AG09319 (cell line): Measurements from ENCODE around the gene NCOA5.

Source experiments
- DNase-seq: peaks from one replicate; pipeline ENCODE4 v3.0.0-alpha.2; 2010; ENCODE audit warnings: low read depth; ENCODE audit errors: extremely low read depth
- TF ChIP-seq, protein P1 (sequence below): IDR thresholded peaks from 2 replicates; pipeline ENCODE4 v1.5.1; 2011; ENCODE audit warnings: low read depth, mild to moderate bottlenecking, inconsistent platforms, low read length, moderate library complexity

Gene NCOA5

DNA sequence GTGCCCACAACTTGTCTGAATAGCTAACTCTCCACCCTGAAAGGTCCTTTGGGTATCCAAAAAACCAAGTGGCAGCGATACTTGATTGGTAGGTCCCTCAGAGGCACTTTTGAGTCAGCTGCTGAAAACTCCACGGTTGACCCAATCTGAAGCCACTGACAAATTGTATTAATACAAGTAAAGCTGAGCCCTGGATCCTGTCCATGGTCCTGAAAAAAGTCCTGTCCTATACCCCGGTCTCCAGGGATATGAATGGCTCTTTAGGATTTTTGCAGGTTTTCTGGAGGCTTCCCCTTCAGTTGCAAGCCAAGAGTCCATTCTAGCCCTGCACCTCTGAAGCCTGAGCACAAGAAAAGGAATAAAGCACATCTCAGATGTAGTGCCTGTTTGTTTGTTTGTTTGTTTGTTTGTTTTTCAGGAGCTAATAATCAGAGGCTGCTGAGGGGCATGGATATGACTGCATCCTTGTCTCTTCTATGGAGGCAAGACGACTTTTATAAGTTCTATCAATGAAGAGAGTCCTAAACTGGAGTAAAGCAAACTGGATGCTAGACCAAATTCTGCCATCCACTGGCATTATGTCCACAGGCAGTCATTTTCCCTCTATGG lies 62.4 kb downstream of the NCOA5 start:
- DNase-seq = peak; percentile 8
- TF ChIP-seq, protein P1, sequence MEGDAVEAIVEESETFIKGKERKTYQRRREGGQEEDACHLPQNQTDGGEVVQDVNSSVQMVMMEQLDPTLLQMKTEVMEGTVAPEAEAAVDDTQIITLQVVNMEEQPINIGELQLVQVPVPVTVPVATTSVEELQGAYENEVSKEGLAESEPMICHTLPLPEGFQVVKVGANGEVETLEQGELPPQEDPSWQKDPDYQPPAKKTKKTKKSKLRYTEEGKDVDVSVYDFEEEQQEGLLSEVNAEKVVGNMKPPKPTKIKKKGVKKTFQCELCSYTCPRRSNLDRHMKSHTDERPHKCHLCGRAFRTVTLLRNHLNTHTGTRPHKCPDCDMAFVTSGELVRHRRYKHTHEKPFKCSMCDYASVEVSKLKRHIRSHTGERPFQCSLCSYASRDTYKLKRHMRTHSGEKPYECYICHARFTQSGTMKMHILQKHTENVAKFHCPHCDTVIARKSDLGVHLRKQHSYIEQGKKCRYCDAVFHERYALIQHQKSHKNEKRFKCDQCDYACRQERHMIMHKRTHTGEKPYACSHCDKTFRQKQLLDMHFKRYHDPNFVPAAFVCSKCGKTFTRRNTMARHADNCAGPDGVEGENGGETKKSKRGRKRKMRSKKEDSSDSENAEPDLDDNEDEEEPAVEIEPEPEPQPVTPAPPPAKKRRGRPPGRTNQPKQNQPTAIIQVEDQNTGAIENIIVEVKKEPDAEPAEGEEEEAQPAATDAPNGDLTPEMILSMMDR = no peak

DNA sequence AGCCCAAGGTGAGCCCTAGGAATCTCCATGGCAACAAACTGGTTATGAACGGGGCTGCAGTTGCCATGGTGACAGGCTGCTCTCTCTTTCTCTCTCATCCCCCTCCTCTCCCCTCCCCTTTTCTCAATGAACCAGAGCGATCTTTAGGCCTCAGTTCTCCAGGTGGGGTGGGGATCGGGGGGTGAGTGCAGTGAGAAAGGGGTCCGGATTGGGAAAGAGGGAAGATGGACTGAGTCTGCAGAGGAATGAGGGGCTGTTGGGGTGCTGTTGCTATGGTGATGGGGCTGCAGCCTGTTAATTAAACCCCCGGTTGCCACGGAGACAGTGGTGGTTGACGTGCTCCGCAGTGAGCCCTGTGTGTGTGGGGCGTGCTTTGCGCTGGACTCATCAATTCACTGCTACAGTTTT lies 64.4 kb downstream of the NCOA5 start:
- TF ChIP-seq, protein P1 = no peak
- DNase-seq = no peak

DNA sequence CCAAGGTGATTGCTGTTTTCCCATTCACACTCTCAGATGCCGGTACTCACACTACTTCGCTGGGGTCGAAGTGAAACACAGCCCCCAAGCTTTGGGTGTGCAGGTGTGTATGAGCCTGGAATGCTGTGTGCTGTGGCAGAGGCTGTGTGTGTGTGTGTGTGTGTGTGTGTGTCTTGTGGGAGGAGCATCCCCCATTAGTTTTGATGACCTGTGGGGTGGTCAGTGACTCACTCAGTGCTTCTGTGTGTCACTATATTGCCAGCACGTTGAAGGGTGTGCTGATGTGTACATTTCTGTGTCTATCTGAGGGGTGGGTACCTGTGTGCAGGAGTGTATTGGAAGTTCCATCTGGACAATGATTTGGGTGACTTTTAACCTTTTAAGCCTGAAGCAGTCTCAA lies 65.8 kb downstream of the NCOA5 start:
- TF ChIP-seq, protein P1 = no peak

DNA sequence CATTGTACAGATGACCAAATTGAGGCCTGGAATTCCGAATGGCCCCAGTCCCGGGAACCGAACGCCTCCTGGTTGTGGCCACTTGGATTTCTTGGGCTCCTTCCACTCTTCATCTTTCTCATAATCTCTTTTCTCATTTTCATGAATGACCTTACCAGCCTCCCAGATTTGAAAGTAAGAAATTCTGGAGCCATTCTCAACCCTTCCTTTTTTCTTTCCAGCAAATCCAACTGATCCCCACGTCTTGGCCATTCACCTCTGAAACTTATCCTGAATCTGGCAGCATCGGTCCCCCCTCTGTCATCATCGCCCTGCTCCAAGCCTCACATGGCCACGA lies 66.6 kb downstream of the NCOA5 start:
- TF ChIP-seq, protein P1 = no peak
- DNase-seq = no peak

More for the DNA sequence above, 65.8 kb downstream of the NCOA5 start:
- no peak for DNase-seq

DNA sequence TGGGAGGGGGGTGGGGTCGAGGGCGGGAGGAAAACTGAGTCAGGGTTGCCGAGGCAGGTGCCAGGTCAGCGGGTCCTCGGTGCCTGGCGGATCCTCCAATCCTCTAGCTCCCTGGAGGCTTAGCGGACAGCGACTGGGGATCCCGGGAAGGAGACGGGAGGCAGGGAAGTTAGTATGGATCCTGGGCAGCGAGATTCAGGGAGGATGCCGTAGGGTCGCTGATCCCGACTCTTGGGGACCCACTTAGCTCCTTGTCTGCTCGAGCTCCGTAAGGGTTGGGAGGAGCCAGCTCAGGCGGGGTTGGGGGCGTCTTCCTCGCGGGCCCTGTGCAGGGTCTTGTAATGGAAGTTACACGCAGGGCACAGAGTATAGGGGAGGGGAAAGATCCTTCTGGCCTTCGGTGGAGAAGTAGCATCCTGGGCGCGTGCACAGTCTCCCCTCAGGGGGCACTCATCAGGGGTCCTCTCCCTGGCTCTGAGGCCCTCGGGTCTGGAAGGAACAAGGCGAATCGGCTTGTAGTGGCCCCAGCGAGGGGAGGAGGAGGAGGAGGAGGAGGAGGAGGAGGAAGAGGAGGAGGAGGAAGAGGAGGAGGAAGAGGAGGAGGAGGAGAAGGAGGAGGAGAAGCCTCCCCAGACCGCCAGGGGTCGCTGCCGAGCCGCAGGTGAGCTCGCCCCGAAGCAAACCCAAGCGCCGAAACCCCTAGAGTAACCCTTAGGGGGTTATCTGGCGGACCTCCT lies 67.2 kb downstream of the NCOA5 start:
- DNase-seq = no peak
- TF ChIP-seq, protein P1 = peak; percentile 64

DNA sequence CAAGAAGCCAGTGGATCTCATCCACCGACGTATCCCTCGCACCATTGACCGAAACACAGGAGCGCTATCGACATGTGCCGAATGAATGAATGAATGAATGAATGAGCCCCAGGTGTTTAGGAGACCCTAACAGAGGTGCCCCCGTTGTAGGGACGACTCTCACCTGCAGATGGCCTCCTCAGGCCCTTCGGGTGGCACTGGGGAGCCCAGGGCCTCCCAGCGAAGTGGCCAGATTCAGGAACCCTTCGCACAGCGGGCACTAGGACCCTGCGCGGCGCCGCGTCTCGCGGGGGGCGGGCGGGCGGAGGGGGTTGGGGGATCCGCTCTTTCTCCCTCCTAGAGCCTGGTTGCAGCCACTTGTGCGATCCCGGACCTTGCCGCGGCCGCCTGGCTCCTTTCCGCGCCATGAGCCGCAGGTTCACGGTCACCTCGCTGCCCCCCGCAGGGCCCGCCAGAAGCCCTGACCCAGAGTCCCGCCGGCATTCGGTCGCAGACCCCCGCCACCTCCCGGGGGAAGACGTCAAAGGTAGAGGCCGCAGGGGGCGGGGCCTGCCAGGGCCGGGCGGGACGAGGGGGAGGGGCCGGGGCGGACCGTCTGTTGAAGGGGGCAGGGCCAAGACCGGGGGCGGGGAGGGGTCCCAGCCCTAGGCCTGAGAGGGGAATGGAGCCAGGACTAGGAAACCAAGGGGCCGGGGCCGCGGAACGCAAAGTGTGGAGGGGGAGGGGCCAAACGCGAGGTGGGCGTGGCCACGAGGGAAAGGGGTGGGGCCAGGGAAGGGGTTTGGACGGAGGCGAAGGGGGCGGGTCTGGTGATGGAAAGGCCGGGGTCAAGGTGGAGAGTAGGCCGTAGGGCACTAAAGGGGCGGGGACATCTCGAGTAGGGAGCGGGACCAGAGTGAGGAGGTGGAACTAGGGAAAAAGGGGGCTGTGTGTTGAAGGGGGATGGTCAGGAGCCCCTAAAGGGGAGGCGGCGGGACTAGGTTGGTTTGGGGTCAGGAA lies 68.1 kb downstream of the NCOA5 start:
- no peak for DNase-seq
- TF ChIP-seq, protein P1 = no peak
